Neuronal stem cell (in vitro differentiated cells): Measurements from ENCODE around the gene SAMD3.

ENCODE experiments used
- DNase-seq: peaks from one replicate; pipeline ENCODE4 v3.0.0-alpha.2; 2013; ENCODE audit warnings: low spot score
- H2AFZ ChIP-seq: one replicate; pipeline ENCODE4 v1.6.1; 2013; ENCODE audit warnings: mild to moderate bottlenecking, low read length, inconsistent platforms
- H2AK5ac ChIP-seq: 2 replicates; pipeline ENCODE4 v1.6.1; 2013; ENCODE audit warnings: low read depth, mild to moderate bottlenecking, inconsistent platforms, low read length, moderate library complexity, mixed read lengths
- H2BK120ac ChIP-seq: 2 replicates; pipeline ENCODE4 v1.6.1; 2013; ENCODE audit warnings: low read depth, mild to moderate bottlenecking, inconsistent platforms, low read length, moderate library complexity, mixed read lengths
- H2BK12ac ChIP-seq: one replicate; pipeline ENCODE4 v1.6.1; 2013; ENCODE audit warnings: low read length, inconsistent platforms
- H2BK15ac ChIP-seq: 2 replicates; pipeline ENCODE4 v1.6.1; 2013; ENCODE audit warnings: mild to moderate bottlenecking, low read length, inconsistent platforms, mixed read lengths
- H2BK5ac ChIP-seq: one replicate; pipeline ENCODE4 v1.6.1; 2013; ENCODE audit warnings: inconsistent platforms, mild to moderate bottlenecking, low read length, moderate library complexity
- H3K14ac ChIP-seq: one replicate; pipeline ENCODE4 v1.6.1; 2013; ENCODE audit warnings: low read length, inconsistent platforms
- H3K18ac ChIP-seq: 2 replicates; pipeline ENCODE4 v1.6.1; 2013; ENCODE audit warnings: low read length, inconsistent platforms
- H3K23ac ChIP-seq: 2 replicates; pipeline ENCODE4 v1.6.1; 2013; ENCODE audit warnings: low read depth, mild to moderate bottlenecking, mixed read lengths, low read length, inconsistent platforms; ENCODE audit not compliant: poor library complexity
- H3K27ac ChIP-seq: replicated peaks from 3 replicates; pipeline ENCODE4 v1.5.1; 2013; ENCODE audit warnings: low read length, inconsistent platforms
- H3K27me3 ChIP-seq, 3 experiments: 2 replicates each; pipeline ENCODE4 v1.6.1; 2013; ENCODE audit warnings: low read length in 3 of 3, mild to moderate bottlenecking in 2 of 3, inconsistent platforms in 1 of 3, low read depth in 1 of 3, mixed read lengths in 1 of 3, moderate library complexity in 1 of 3; ENCODE audit not compliant: control insufficient read depth in 3 of 3, insufficient read depth in 3 of 3
- H3K36me3 ChIP-seq, 2 donors: replicated peaks in 1 of 2; 2 replicates each; pipeline ENCODE4 v1.6.1; 2013; ENCODE audit warnings: low read length in 2 of 2; ENCODE audit not compliant: control insufficient read depth in 2 of 2, insufficient read depth in 2 of 2
- H3K4ac ChIP-seq: 2 replicates; pipeline ENCODE4 v1.6.1; 2013; ENCODE audit warnings: inconsistent platforms, mild to moderate bottlenecking, low read length, moderate library complexity
- H3K4me1 ChIP-seq, 2 donors: 1 replicate in 1 of 2; 2 replicates in 1 of 2; pipeline ENCODE4 v1.6.1; 2013; ENCODE audit warnings: low read length in 2 of 2, low read depth in 1 of 2; ENCODE audit not compliant: control insufficient read depth in 2 of 2, insufficient read depth in 1 of 2
- H3K4me2 ChIP-seq: one replicate; pipeline ENCODE4 v1.6.1; 2013; ENCODE audit warnings: mild to moderate bottlenecking, low read length, inconsistent platforms; ENCODE audit not compliant: insufficient read depth, poor library complexity, severe bottlenecking
- H3K4me3 ChIP-seq, 2 donors: 2 replicates each; pipeline ENCODE4 v1.5.1; 2013; ENCODE audit warnings: low read length in 2 of 2, mild to moderate bottlenecking in 2 of 2, inconsistent platforms in 1 of 2, moderate library complexity in 1 of 2
- H3K79me1 ChIP-seq: one replicate; pipeline ENCODE4 v1.6.1; 2013; ENCODE audit warnings: low read depth, mild to moderate bottlenecking, inconsistent platforms, low read length, moderate library complexity
- H3K9ac ChIP-seq: one replicate; pipeline ENCODE4 v1.6.1; 2013; ENCODE audit warnings: mild to moderate bottlenecking, low read depth, low read length, inconsistent platforms; ENCODE audit not compliant: poor library complexity
- H3K9me3 ChIP-seq, 2 donors: replicated peaks in 1 of 2; 2 replicates each; pipeline versions ENCODE3 to v1.6.1; 2013; ENCODE audit warnings: low read length in 2 of 2, mild to moderate bottlenecking in 2 of 2, inconsistent platforms in 1 of 2, low read depth in 1 of 2, mixed read lengths in 1 of 2, moderate library complexity in 1 of 2; ENCODE audit not compliant: control insufficient read depth in 2 of 2, insufficient read depth in 1 of 2
- H4K8ac ChIP-seq: one replicate; pipeline ENCODE4 v1.6.1; 2013; ENCODE audit warnings: low read depth, mild to moderate bottlenecking, inconsistent platforms, low read length, moderate library complexity
- H4K91ac ChIP-seq: one replicate; pipeline ENCODE4 v1.6.1; 2013; ENCODE audit warnings: low read length, low read depth, mild to moderate bottlenecking, inconsistent platforms; ENCODE audit not compliant: poor library complexity
- WGBS, 2 donors: extraction: QIAGEN DNeasy Blood & Tissue Kit; methylation state at CpG; one replicate each; pipeline ENCODE4 v1.1.7; 2013; ENCODE audit warnings: missing lambda C conversion rate in 2 of 2, mixed read lengths in 1 of 2; ENCODE audit not compliant: insufficient read length in 2 of 2, insufficient replicate concordance in 1 of 2; ENCODE audit errors: extremely low coverage in 2 of 2; 5-methylcytosine and 5-hydroxymethylcytosine counted together

SAMD3 gene

GRCh38 chr6:130132286-130132701, 90.5 kb downstream of the SAMD3 start:
- no peak overlapping the region for H2AFZ ChIP-seq
- H3K4ac ChIP-seq = no peak overlapping the region
- H2BK5ac ChIP-seq = no peak overlapping the region
- peaks cover 0 to 2% of the 10 kb centered on the region in 2 donors for H3K36me3 ChIP-seq
- no peak overlapping the region for H3K27ac ChIP-seq
- no peak overlapping the region for H2BK15ac ChIP-seq
- no peak overlapping the region for H2BK12ac ChIP-seq
- H4K91ac ChIP-seq = no peak overlapping the region
- H3K9me3 ChIP-seq = no peaks in the 10 kb centered on the region
- H2BK120ac ChIP-seq = no peak overlapping the region
- H3K14ac ChIP-seq = no peak overlapping the region
- no peak overlapping the region for H3K9ac ChIP-seq
- no CpG with 5 or more reads among the region's 6 CpGs for WGBS, 2 donors
- H4K8ac ChIP-seq = no peak overlapping the region
- no peak overlapping the region for H3K4me3 ChIP-seq
- no peak for DNase-seq
- H3K79me1 ChIP-seq = no peaks in the 10 kb centered on the region
- no peak overlapping the region for H2AK5ac ChIP-seq
- H3K23ac ChIP-seq = no peak overlapping the region
- no peak overlapping the region for H3K18ac ChIP-seq
- peaks cover 0 to 3% of the 10 kb centered on the region in 2 donors for H3K4me1 ChIP-seq
- H3K27me3 ChIP-seq = no peaks in the 10 kb centered on the region
- no peak overlapping the region for H3K4me2 ChIP-seq

GRCh38 chr6:130129762-130130246, 92.9 kb downstream of the SAMD3 start:
- Histone ChIP-seq H3K14ac (no peak overlapping the region), H2AK5ac (no peak overlapping the region), H3K36me3 (peaks cover 0 to 2% of the 10 kb centered on the region in 2 donors), H3K9ac (no peak overlapping the region), H3K79me1 (no peaks in the 10 kb centered on the region), H4K91ac (no peak overlapping the region), H3K4ac (no peak overlapping the region), H3K18ac (no peak overlapping the region), H3K27me3 (no peaks in the 10 kb centered on the region), H2BK12ac (no peak overlapping the region), H3K4me3 (no peak overlapping the region), H2BK120ac (no peak overlapping the region), H3K4me1 (peaks cover 0 to 3% of the 10 kb centered on the region in 2 donors), H2AFZ (no peak overlapping the region), H3K27ac (no peak overlapping the region), H3K23ac (no peak overlapping the region), H4K8ac (no peak overlapping the region), H2BK15ac (no peak overlapping the region), H2BK5ac (no peak overlapping the region), H3K9me3 (no peaks in the 10 kb centered on the region), H3K4me2 (no peak overlapping the region)
- no peak for DNase-seq
- no CpG with 5 or more reads among the region's 6 CpGs for WGBS, 2 donors

GRCh38 chr6:130128326-130128725, 94.4 kb downstream of the SAMD3 start:
- no peak overlapping the region for H2AK5ac ChIP-seq

GRCh38 chr6:130127195-130127594, 95.6 kb downstream of the SAMD3 start:
- Histone ChIP-seq H3K23ac (no peak overlapping the region), H3K27me3 (no peaks in the 10 kb centered on the region), H3K4me3 (no peak overlapping the region), H3K4me2 (no peak overlapping the region), H2AFZ (no peak overlapping the region), H2BK15ac (no peak overlapping the region), H3K79me1 (no peaks in the 10 kb centered on the region), H4K8ac (no peak overlapping the region), H2BK12ac (no peak overlapping the region), H3K9ac (no peak overlapping the region), H3K9me3 (no peaks in the 10 kb centered on the region), H3K27ac (no peak overlapping the region), H3K18ac (no peak overlapping the region), H3K4ac (no peak overlapping the region), H3K14ac (no peak overlapping the region), H2BK120ac (no peak overlapping the region), H4K91ac (no peak overlapping the region), H3K36me3 (no peaks in the 10 kb centered on the region), H3K4me1 (peaks cover 0 to 3% of the 10 kb centered on the region in 2 donors), H2AK5ac (no peak overlapping the region), H2BK5ac (no peak overlapping the region)
- no CpG with 5 or more reads among the region's 2 CpGs for WGBS, 2 donors
- DNase-seq = no peak

More at GRCh38 chr6:130128326-130128725, 94.4 kb downstream of the SAMD3 start:
- no peak overlapping the region for H2BK5ac ChIP-seq
- no CpG with 5 or more reads among the region's 5 CpGs for WGBS, 2 donors
- no peaks in the 10 kb centered on the region for H3K9me3 ChIP-seq
- no peak overlapping the region for H2BK15ac ChIP-seq
- H3K4me1 ChIP-seq = peaks cover 0 to 5% of the 10 kb centered on the region in 2 donors
- H3K4ac ChIP-seq = no peak overlapping the region
- H3K23ac ChIP-seq = no peak overlapping the region
- no peak overlapping the region for H4K91ac ChIP-seq
- no peak for DNase-seq
- no peak overlapping the region for H3K18ac ChIP-seq
- H3K14ac ChIP-seq = no peak overlapping the region
- H2AFZ ChIP-seq = no peak overlapping the region
- no peaks in the 10 kb centered on the region for H3K27me3 ChIP-seq
- no peak overlapping the region for H3K4me2 ChIP-seq
- H3K4me3 ChIP-seq = no peak overlapping the region
- H3K79me1 ChIP-seq = no peaks in the 10 kb centered on the region
- H3K36me3 ChIP-seq = no peaks in the 10 kb centered on the region
- H3K27ac ChIP-seq = no peak overlapping the region
- no peak overlapping the region for H4K8ac ChIP-seq
- no peak overlapping the region for H2BK120ac ChIP-seq
- H2BK12ac ChIP-seq = no peak overlapping the region
- H3K9ac ChIP-seq = no peak overlapping the region
